Astrocyte (in vitro differentiated cells and primary cell): ENCODE measurements around the gene ADGRA1.

ENCODE experiments used
- CTCF ChIP-seq: IDR thresholded peaks from 2 replicates; pipeline ENCODE4 v1.5.1; 2011; ENCODE audit warnings: low read depth, mild to moderate bottlenecking, inconsistent platforms, low read length, moderate library complexity; ENCODE audit not compliant: insufficient read depth
- EZH2 ChIP-seq: IDR thresholded peaks from 2 replicates; pipeline ENCODE4 v1.6.1; 2012; ENCODE audit warnings: mild to moderate bottlenecking, low read length, inconsistent platforms; ENCODE audit not compliant: insufficient read depth

- TF ChIP-seq CTCF (no peak), EZH2 (no peak)
Observed at GRCh38 chr10:133164816-133165555, 77.3 kb downstream of the ADGRA1 start.
